ENCODE results near the gene PCLO.

- TF ChIP-seq CEBPB (IDR thresholded peaks at IDR 0.05; ENCODE audit: low read depth, low read length) (no peak), POLR2A (IDR thresholded peaks at IDR 0.05; ENCODE audit: control extremely low read depth in 1 of 2, low read depth in 2 of 2, low read length in 2 of 2) (peak; percentile 89 to 90), NRF1 (IDR thresholded peaks at IDR 0.05; ENCODE audit: low read depth, low read length) (peak; percentile 80), TCF12 (IDR thresholded peaks at IDR 0.05; ENCODE audit: low read depth, low read length) (no peak), CTCF (IDR thresholded peaks at IDR 0.05; ENCODE audit: control extremely low read depth in 1 of 3, insufficient read depth in 1 of 3, low read depth in 1 of 3, low read length in 3 of 3) (no peak), POU5F1 (IDR thresholded peaks at IDR 0.05; ENCODE audit: low read depth, low read length) (no peak), SP1 (IDR thresholded peaks at IDR 0.05; ENCODE audit: low read depth, low read length) (no peak), YY1 (IDR thresholded peaks at IDR 0.05; ENCODE audit: low read depth, low read length) (peak; percentile 71), ZNF274 (IDR thresholded peaks at IDR 0.05; ENCODE audit: borderline replicate concordance, extremely low read depth, low read length) (no peak)
Observed at GRCh38 chr7:83162402-83163256, at the start of gene PCLO.
